CD14-positive monocyte (primary cell): ENCODE data around the gene ZNF248. TPM values are rescaled to one million over a fixed set of nuclear protein-coding genes. Genes with fewer than 3 reads are reported as not detected.
A peak's percentile ranks its signal among the peaks of the same experiment; 100 is the strongest.

ENCODE experiments used
- DNase-seq, 3 donors: peaks; one replicate each; pipeline ENCODE4 v3.0.0-alpha.2; 2011 to 2022
- H2AFZ ChIP-seq: 2 replicates; pipeline ENCODE4 v1.6.0; 2012; ENCODE audit warnings: mild to moderate bottlenecking, low read depth, low read length, inconsistent platforms; ENCODE audit not compliant: insufficient read depth, poor library complexity, severe bottlenecking
- H3K27ac ChIP-seq, 2 donors: 1 replicate in 1 of 2; 2 replicates in 1 of 2; pipeline ENCODE4 v1.5.1; 2012 to 2013; ENCODE audit warnings: low read length in 2 of 2, control low read depth in 1 of 2, inconsistent platforms in 1 of 2, low read depth in 1 of 2, mild to moderate bottlenecking in 1 of 2
- H3K27me3 ChIP-seq, 2 donors: one replicate each; pipeline versions ENCODE4 v1.6.0 to v1.6.1; 2011 to 2013; ENCODE audit warnings: low read length in 2 of 2; ENCODE audit not compliant: control insufficient read depth in 2 of 2, insufficient read depth in 2 of 2
- H3K36me3 ChIP-seq, 2 donors: replicated peaks in 1 of 2; 1 replicate in 1 of 2; 2 replicates in 1 of 2; pipeline versions ENCODE4 v1.5.1 to v1.6.1; 2012 to 2013; ENCODE audit warnings: low read length in 2 of 2, control low read depth in 1 of 2, inconsistent platforms in 1 of 2, mild to moderate bottlenecking in 1 of 2; ENCODE audit not compliant: insufficient read depth in 2 of 2, control insufficient read depth in 1 of 2
- H3K4me1 ChIP-seq, 2 donors: 1 replicate in 1 of 2; 2 replicates in 1 of 2; pipeline versions ENCODE4 v1.5.1 to v1.6.1; 2012 to 2013; ENCODE audit warnings: low read length in 2 of 2, control low read depth in 1 of 2, inconsistent platforms in 1 of 2, mild to moderate bottlenecking in 1 of 2, moderate library complexity in 1 of 2; ENCODE audit not compliant: insufficient read depth in 2 of 2, control insufficient read depth in 1 of 2
- H3K4me2 ChIP-seq: replicated peaks from 2 replicates; pipeline ENCODE3; 2012; ENCODE audit warnings: low read length, moderate library complexity, mild to moderate bottlenecking; ENCODE audit not compliant: poor library complexity, severe bottlenecking; ENCODE audit errors: extremely low read depth
- H3K4me3 ChIP-seq, 3 experiments: fragments of 200-600 bp in 1 of 3; sonication (generic) in 1 of 3; replicated peaks in 1 of 3; 1 replicate in 2 of 3; 2 replicates in 1 of 3; pipeline ENCODE4 v1.5.1; 2011 to 2013; ENCODE audit warnings: low read length in 3 of 3, mild to moderate bottlenecking in 3 of 3, control low read depth in 2 of 3, low read depth in 2 of 3, inconsistent platforms in 1 of 3, moderate library complexity in 1 of 3
- H3K79me2 ChIP-seq: 2 replicates; pipeline ENCODE4 v1.6.0; 2012; ENCODE audit warnings: mild to moderate bottlenecking, control low read depth, inconsistent platforms, low read length, moderate library complexity; ENCODE audit not compliant: insufficient read depth
- H3K9ac ChIP-seq: 2 replicates; pipeline ENCODE4 v1.6.0; 2017; ENCODE audit warnings: low read length, mild to moderate bottlenecking; ENCODE audit not compliant: insufficient read depth, poor library complexity, severe bottlenecking
- H3K9me3 ChIP-seq, 2 donors: replicated peaks in 1 of 2; 1 replicate in 1 of 2; 2 replicates in 1 of 2; pipeline versions ENCODE4 v1.5.1 to v1.6.1; 2012 to 2013; ENCODE audit warnings: low read length in 2 of 2, control low read depth in 1 of 2; ENCODE audit not compliant: control insufficient read depth in 1 of 2, insufficient read depth in 1 of 2
- H4K20me1 ChIP-seq: 2 replicates; pipeline ENCODE4 v1.6.0; 2012; ENCODE audit warnings: mild to moderate bottlenecking, low read length, control low read depth, moderate library complexity; ENCODE audit not compliant: insufficient read depth
- H3K27ac Mint-ChIP-seq, 7 donors: one replicate each; pipeline ENCODE4 v1.8.0; 2020; ENCODE audit warnings: mild to moderate bottlenecking in 7 of 7, mixed read lengths in 7 of 7, moderate library complexity in 6 of 7, inconsistent platforms in 2 of 7
- H3K27me3 Mint-ChIP-seq, 3 donors: one replicate each; pipeline ENCODE4 v1.8.0; 2021 to 2022; ENCODE audit warnings: low read depth in 3 of 3, mild to moderate bottlenecking in 3 of 3, mixed read lengths in 3 of 3, moderate library complexity in 3 of 3, inconsistent platforms in 1 of 3
- H3K36me3 Mint-ChIP-seq, 2 donors: one replicate each; pipeline ENCODE4 v1.8.0; 2020; ENCODE audit warnings: mixed read lengths in 2 of 2, inconsistent platforms in 1 of 2, mild to moderate bottlenecking in 1 of 2
- H3K4me1 Mint-ChIP-seq: one replicate; pipeline ENCODE4 v1.8.0; 2020; ENCODE audit warnings: mild to moderate bottlenecking, mixed read lengths
- H3K4me3 Mint-ChIP-seq, 2 donors: one replicate each; pipeline ENCODE4 v1.8.0; 2020; ENCODE audit warnings: mild to moderate bottlenecking in 2 of 2, mixed read lengths in 2 of 2, moderate library complexity in 1 of 2
- H3K9me3 Mint-ChIP-seq, 7 donors: one replicate each; pipeline ENCODE4 v1.8.0; 2020 to 2022; ENCODE audit warnings: mixed read lengths in 7 of 7, mild to moderate bottlenecking in 6 of 7, moderate library complexity in 6 of 7, inconsistent platforms in 2 of 7
- WGBS: methylation state at CpG from one replicate; pipeline ENCODE4 v1.1.5; 2013; ENCODE audit warnings: missing lambda C conversion rate; ENCODE audit not compliant: insufficient coverage; 5-methylcytosine and 5-hydroxymethylcytosine counted together
- intact Hi-C, 2 donors: fragments of 100-400 bp; cut with micrococcal nuclease; formaldehyde crosslinking; loops; one replicate each; pipeline versions ENCODE4 v1.15.0 to v1.15.1; 2023
- polyA minus RNA-seq: library from RNA; depleted of rRNA, polyadenylated mRNA; stranded (reverse); fragments of >200 nt; gene quantifications from 2 replicates; pipeline ENCODE4 v1.2.3, GENCODE V29; 2012
- polyA plus RNA-seq, 3 donors: library from polyadenylated mRNA; depleted of rRNA in 1 of 3; unstranded in 2 of 3; stranded (reverse) in 1 of 3; fragments of 300-500 nt in 2 of 3; fragments of >200 nt in 1 of 3; fragmentation: Illumina TruSeq in 2 of 3; gene quantifications; 1 replicate in 2 of 3; 2 replicates in 1 of 3; pipeline ENCODE4 v1.2.3, GENCODE V29; 2012 to 2021
- total RNA-seq, 12 experiments: library from RNA in 1 of 12; stranded (reverse) in 1 of 12; fragments of 120-200 nt in 1 of 12; gene quantifications; one replicate each; pipeline ENCODE4 v1.2.4 and lab custom pipeline; 2013 to 2026; ENCODE audit warnings: mixed read lengths in 6 of 12, inconsistent platforms in 1 of 12
- TF ChIP-seq, protein P1 (sequence below): fragments of 200-600 bp; IDR thresholded peaks from one replicate; pipeline ENCODE4 v1.8.0; 2022; ENCODE audit warnings: antibody characterized with exemption, mild to moderate bottlenecking

The ZNF248 gene
- total RNA-seq (2013): 2.8 TPM
- polyA plus RNA-seq (1 to 10 TPM in 1 of 3 donors, under 1 TPM in 2; 0.44 to 2.2 (median 0.94) TPM), polyA minus RNA-seq (1.5 and 1.7 TPM in 2 replicates), total RNA-seq (lab: John Stamatoyannopoulos, UW) (0.42 to 4.7 (median 2.8) reads per million in 11 experiments)

- Mint-ChIP-seq H3K36me3 (peaks cover 8 to 13% of the 10 kb centered on the region in 2 donors), H3K27ac (peak within 1 kb of the TSS; percentile 85 to 96 (median 94)), H3K27me3 (peaks cover 0 to 9% (median 0%) of the 10 kb centered on the region in 3 donors), H3K4me3 (peak within 1 kb of the TSS; percentile 85 to 97), H3K9me3 (peaks cover 4 to 21% (median 7%) of the 10 kb centered on the region in 7 donors), H3K4me1 (peaks cover 19% of the 10 kb centered on the region)
- H3K27ac ChIP-seq: peak within 1 kb of the TSS; percentile 53 to 96
- intact Hi-C loops: loop anchor here (5.0 to 10.0 kb wide), 5 partner anchors 117 to 545 kb away; partner anchors contain the start of genes ZNF25 (in 2 of the 2), ZNF37A (in 2 of the 2) and ZNF33A (in 1 of the 2)
- H3K4me3 ChIP-seq: peak within 1 kb of the TSS; percentile 65 to 83 (median 67)
- TF ChIP-seq, protein P1, sequence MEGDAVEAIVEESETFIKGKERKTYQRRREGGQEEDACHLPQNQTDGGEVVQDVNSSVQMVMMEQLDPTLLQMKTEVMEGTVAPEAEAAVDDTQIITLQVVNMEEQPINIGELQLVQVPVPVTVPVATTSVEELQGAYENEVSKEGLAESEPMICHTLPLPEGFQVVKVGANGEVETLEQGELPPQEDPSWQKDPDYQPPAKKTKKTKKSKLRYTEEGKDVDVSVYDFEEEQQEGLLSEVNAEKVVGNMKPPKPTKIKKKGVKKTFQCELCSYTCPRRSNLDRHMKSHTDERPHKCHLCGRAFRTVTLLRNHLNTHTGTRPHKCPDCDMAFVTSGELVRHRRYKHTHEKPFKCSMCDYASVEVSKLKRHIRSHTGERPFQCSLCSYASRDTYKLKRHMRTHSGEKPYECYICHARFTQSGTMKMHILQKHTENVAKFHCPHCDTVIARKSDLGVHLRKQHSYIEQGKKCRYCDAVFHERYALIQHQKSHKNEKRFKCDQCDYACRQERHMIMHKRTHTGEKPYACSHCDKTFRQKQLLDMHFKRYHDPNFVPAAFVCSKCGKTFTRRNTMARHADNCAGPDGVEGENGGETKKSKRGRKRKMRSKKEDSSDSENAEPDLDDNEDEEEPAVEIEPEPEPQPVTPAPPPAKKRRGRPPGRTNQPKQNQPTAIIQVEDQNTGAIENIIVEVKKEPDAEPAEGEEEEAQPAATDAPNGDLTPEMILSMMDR: no peak
- no peaks in the 10 kb centered on the region for H3K79me2 ChIP-seq
- no peaks in the 10 kb centered on the region for H3K27me3 ChIP-seq
- peak; percentile 96 to 97 (median 96) for DNase-seq
- no peaks in the 10 kb centered on the region for H3K36me3 ChIP-seq
- no peaks in the 10 kb centered on the region for H3K9me3 ChIP-seq
- under 1% methylated on average over 75 of the region's 81 CpGs for WGBS
- peak within 1 kb of the TSS; percentile 96 for H3K9ac ChIP-seq
- peak within 1 kb of the TSS; percentile 98 for H2AFZ ChIP-seq
- H3K4me2 ChIP-seq: peak within 1 kb of the TSS; percentile 80
- peaks cover 11 to 17% of the 10 kb centered on the region in 2 donors for H3K4me1 ChIP-seq
- H4K20me1 ChIP-seq: no peaks in the 10 kb centered on the region
Measured at GRCh38 chr10:37857287-37858211, at the start of gene ZNF248. ZNF248 (minus strand) TSS chr10:37857610; CDS start chr10:37856310, 1,300 bp downstream.

DNA sequence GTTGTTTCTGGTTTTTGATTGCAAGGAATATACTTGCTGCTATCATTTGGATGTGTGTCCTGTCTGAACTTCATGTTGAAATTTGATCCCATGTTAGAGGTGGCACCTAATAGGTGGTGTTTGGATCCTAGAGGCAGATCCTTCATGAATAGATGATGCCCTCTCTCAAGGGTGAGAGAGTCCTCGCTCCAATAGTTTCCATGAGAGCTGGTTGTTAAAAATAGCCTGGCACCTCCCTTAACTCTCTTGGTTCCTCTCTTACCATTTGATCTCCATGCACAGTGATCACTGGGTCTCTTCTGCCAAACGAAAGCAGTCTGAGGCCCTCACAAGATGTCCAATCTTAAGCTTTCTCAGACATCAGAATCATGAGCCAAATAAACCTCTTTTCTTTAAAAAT lies 49.0 kb upstream of the ZNF248 start:
- no peak overlapping the region for H3K9ac ChIP-seq
- H3K4me2 ChIP-seq: no peak overlapping the region
- H3K9me3 Mint-ChIP-seq: peaks cover 0 to 21% (median 11%) of the 10 kb centered on the region in 7 donors
- H3K4me1 ChIP-seq: no peaks in the 10 kb centered on the region
- H3K4me3 ChIP-seq: no peak overlapping the region
- H3K36me3 Mint-ChIP-seq: no peaks in the 10 kb centered on the region
- H3K27ac ChIP-seq: no peak overlapping the region
- DNase-seq: no peak
- no peaks in the 10 kb centered on the region for H3K79me2 ChIP-seq
- no peaks in the 10 kb centered on the region for H3K27me3 ChIP-seq
- H3K27ac Mint-ChIP-seq: no peak overlapping the region
- H3K36me3 ChIP-seq: no peaks in the 10 kb centered on the region
- WGBS: no CpG with 5 or more reads among the region's 2 CpGs
- intact Hi-C loops: no loop called here
- no peaks in the 10 kb centered on the region for H3K4me1 Mint-ChIP-seq
- no peaks in the 10 kb centered on the region for H4K20me1 ChIP-seq
- H3K27me3 Mint-ChIP-seq: no peaks in the 10 kb centered on the region
- peaks cover 0 to 9% of the 10 kb centered on the region in 2 donors for H3K9me3 ChIP-seq
- H3K4me3 Mint-ChIP-seq: no peak overlapping the region
- TF ChIP-seq, protein P1: no peak
- H2AFZ ChIP-seq: no peak overlapping the region
